Trophoblast cell (in vitro differentiated cells and primary cell): ENCODE measurements around the gene CDC45.

Source experiments
- DNase-seq, 2 donors: peaks; one replicate each; pipeline ENCODE4 v3.0.0-alpha.2; 2016
- H2AFZ ChIP-seq: 2 replicates; pipeline ENCODE4 v1.6.1; 2013; ENCODE audit warnings: low read length, moderate library complexity, mild to moderate bottlenecking; ENCODE audit not compliant: insufficient read depth, poor library complexity
- H2AK5ac ChIP-seq: 2 replicates; pipeline ENCODE4 v1.6.1; 2013; ENCODE audit warnings: mild to moderate bottlenecking, low read length
- H2BK120ac ChIP-seq: 2 replicates; pipeline ENCODE4 v1.6.1; 2013; ENCODE audit warnings: low read length, mild to moderate bottlenecking, moderate library complexity; ENCODE audit not compliant: insufficient read depth, poor library complexity
- H2BK12ac ChIP-seq: 2 replicates; pipeline ENCODE4 v1.6.1; 2013; ENCODE audit warnings: mild to moderate bottlenecking, low read length, moderate library complexity
- H2BK5ac ChIP-seq: 2 replicates; pipeline ENCODE4 v1.6.1; 2013; ENCODE audit warnings: low read length, low read depth, moderate library complexity, mild to moderate bottlenecking; ENCODE audit not compliant: poor library complexity
- H3K14ac ChIP-seq: 2 replicates; pipeline ENCODE4 v1.6.1; 2013; ENCODE audit warnings: mild to moderate bottlenecking, low read length
- H3K18ac ChIP-seq: 2 replicates; pipeline ENCODE4 v1.6.1; 2013; ENCODE audit warnings: mild to moderate bottlenecking, low read length
- H3K23ac ChIP-seq: 2 replicates; pipeline ENCODE4 v1.6.1; 2013; ENCODE audit warnings: low read length
- H3K27ac ChIP-seq: 2 replicates; pipeline ENCODE4 v1.5.1; 2013; ENCODE audit warnings: low read depth, mild to moderate bottlenecking, inconsistent platforms, low read length, moderate library complexity
- H3K27me3 ChIP-seq: 2 replicates; pipeline ENCODE4 v1.6.1; 2013; ENCODE audit warnings: inconsistent platforms, mild to moderate bottlenecking, low read length, moderate library complexity; ENCODE audit not compliant: insufficient read depth
- H3K36me3 ChIP-seq, 2 experiments: 1 replicate in 1 of 2; 2 replicates in 1 of 2; pipeline ENCODE4 v1.6.1; 2013; ENCODE audit warnings: low read length in 2 of 2, mild to moderate bottlenecking in 2 of 2, moderate library complexity in 1 of 2; ENCODE audit not compliant: insufficient read depth in 2 of 2, control insufficient read depth in 1 of 2
- H3K4ac ChIP-seq: 2 replicates; pipeline ENCODE4 v1.6.1; 2013; ENCODE audit warnings: low read depth, mild to moderate bottlenecking, low read length, moderate library complexity
- H3K4me1 ChIP-seq, 2 experiments: 1 replicate in 1 of 2; 2 replicates in 1 of 2; pipeline ENCODE4 v1.6.1; 2013; ENCODE audit warnings: low read length in 2 of 2, mild to moderate bottlenecking in 2 of 2, moderate library complexity in 1 of 2; ENCODE audit not compliant: insufficient read depth in 2 of 2, control insufficient read depth in 1 of 2
- H3K4me2 ChIP-seq: 2 replicates; pipeline ENCODE4 v1.6.1; 2013; ENCODE audit warnings: inconsistent platforms, mild to moderate bottlenecking, low read length, moderate library complexity
- H3K4me3 ChIP-seq: 2 replicates; pipeline ENCODE4 v1.5.1; 2013; ENCODE audit warnings: mild to moderate bottlenecking, low read depth, low read length, inconsistent platforms
- H3K79me1 ChIP-seq: one replicate; pipeline ENCODE4 v1.6.1; 2013; ENCODE audit warnings: low read length
- H3K79me2 ChIP-seq: 2 replicates; pipeline ENCODE4 v1.6.1; 2013; ENCODE audit warnings: low read length, mild to moderate bottlenecking; ENCODE audit not compliant: control insufficient read depth, insufficient read depth, poor library complexity
- H3K9ac ChIP-seq: 2 replicates; pipeline ENCODE4 v1.6.1; 2013; ENCODE audit warnings: mild to moderate bottlenecking, low read length
- H3K9me3 ChIP-seq: 2 replicates; pipeline ENCODE4 v1.6.1; 2013; ENCODE audit warnings: low read depth, mild to moderate bottlenecking, control low read depth, inconsistent platforms, low read length; ENCODE audit not compliant: insufficient read depth
- H4K12ac ChIP-seq: 2 replicates; pipeline ENCODE4 v1.6.1; 2013; ENCODE audit warnings: low read depth, mild to moderate bottlenecking, low read length, moderate library complexity
- H4K8ac ChIP-seq: 2 replicates; pipeline ENCODE4 v1.6.1; 2013; ENCODE audit warnings: low read depth, mild to moderate bottlenecking, low read length, moderate library complexity
- H4K91ac ChIP-seq: one replicate; pipeline ENCODE4 v1.6.1; 2013; ENCODE audit warnings: low read depth, mild to moderate bottlenecking, low read length, moderate library complexity
- WGBS: extraction: QIAGEN DNeasy Blood & Tissue Kit; methylation state at CpG from one replicate; pipeline ENCODE4 v1.1.7; 2013; ENCODE audit warnings: missing lambda C conversion rate; ENCODE audit not compliant: insufficient read length, insufficient coverage; ENCODE audit errors: extremely low coverage; 5-methylcytosine and 5-hydroxymethylcytosine counted together

Gene CDC45

GRCh38 chr22:19461506-19461905, 18.2 kb upstream of the CDC45 start:
- no peak for DNase-seq
- H2AK5ac ChIP-seq: no peak overlapping the region
- no peak overlapping the region for H4K12ac ChIP-seq
- no peaks in the 10 kb centered on the region for H3K27me3 ChIP-seq
- no peak overlapping the region for H2BK5ac ChIP-seq
- H3K4ac ChIP-seq: no peak overlapping the region
- H3K4me1 ChIP-seq: peaks cover 7 to 11% of the 10 kb centered on the region in 2 experiments
- H2BK120ac ChIP-seq: no peak overlapping the region
- H4K91ac ChIP-seq: no peak overlapping the region
- no peaks in the 10 kb centered on the region for H3K79me2 ChIP-seq
- H3K4me3 ChIP-seq: no peak overlapping the region
- peaks cover 2% of the 10 kb centered on the region for H3K79me1 ChIP-seq
- whole genome bisulfite sequencing: no CpG with 5 or more reads among the region's 1 CpG
- no peak overlapping the region for H3K14ac ChIP-seq
- H2AFZ ChIP-seq: no peak overlapping the region
- H3K23ac ChIP-seq: no peak overlapping the region
- H4K8ac ChIP-seq: no peak overlapping the region
- peaks cover 33 to 40% of the 10 kb centered on the region in 2 experiments for H3K36me3 ChIP-seq
- no peak overlapping the region for H3K9ac ChIP-seq
- H3K27ac ChIP-seq: no peak overlapping the region
- H2BK12ac ChIP-seq: no peak overlapping the region
- no peak overlapping the region for H3K18ac ChIP-seq
- H3K9me3 ChIP-seq: no peaks in the 10 kb centered on the region
- H3K4me2 ChIP-seq: no peak overlapping the region

- DNase-seq: no peak
- no peak overlapping the region for H2AFZ ChIP-seq
- H3K9ac ChIP-seq: no peak overlapping the region
- H3K27ac ChIP-seq: no peak overlapping the region
- no peaks in the 10 kb centered on the region for H3K27me3 ChIP-seq
- no peak overlapping the region for H3K18ac ChIP-seq
- H3K79me2 ChIP-seq: no peaks in the 10 kb centered on the region
- no peak overlapping the region for H4K91ac ChIP-seq
- no peak overlapping the region for H4K8ac ChIP-seq
- WGBS: no CpG with 5 or more reads among the region's 1 CpG
- H4K12ac ChIP-seq: no peak overlapping the region
- no peak overlapping the region for H2BK5ac ChIP-seq
- no peak overlapping the region for H2AK5ac ChIP-seq
- H3K14ac ChIP-seq: no peak overlapping the region
- no peak overlapping the region for H3K4ac ChIP-seq
- H3K4me2 ChIP-seq: no peak overlapping the region
- H3K4me3 ChIP-seq: no peak overlapping the region
- no peak overlapping the region for H3K23ac ChIP-seq
- peaks cover 38 to 41% of the 10 kb centered on the region in 2 experiments for H3K36me3 ChIP-seq
- peaks cover 2% of the 10 kb centered on the region for H3K79me1 ChIP-seq
- H3K4me1 ChIP-seq: peaks cover 7 to 11% of the 10 kb centered on the region in 2 experiments
- H2BK120ac ChIP-seq: no peak overlapping the region
- H2BK12ac ChIP-seq: no peak overlapping the region
- no peaks in the 10 kb centered on the region for H3K9me3 ChIP-seq
Measured at GRCh38 chr22:19463008-19463407, 16.7 kb upstream of the CDC45 start.

GRCh38 chr22:19463491-19464469, 15.9 kb upstream of the CDC45 start:
- Histone ChIP-seq H2AK5ac (no peak overlapping the region), H4K12ac (no peak overlapping the region), H3K27me3 (no peaks in the 10 kb centered on the region), H3K9me3 (no peaks in the 10 kb centered on the region), H2BK5ac (peak overlapping the region; percentile 4), H4K8ac (no peak overlapping the region), H3K23ac (no peak overlapping the region), H3K4me3 (no peak overlapping the region), H2BK12ac (no peak overlapping the region), H3K36me3 (peaks cover 39 to 47% of the 10 kb centered on the region in 2 experiments), H3K14ac (no peak overlapping the region), H3K79me1 (peaks cover 2% of the 10 kb centered on the region), H3K4me1 (peaks cover 7 to 11% of the 10 kb centered on the region in 2 experiments), H3K4me2 (no peak overlapping the region), H3K4ac (no peak overlapping the region), H3K79me2 (no peaks in the 10 kb centered on the region), H3K18ac (no peak overlapping the region), H2BK120ac (no peak overlapping the region), H2AFZ (no peak overlapping the region), H3K9ac (no peak overlapping the region), H4K91ac (peak overlapping the region; percentile 8), H3K27ac (peak overlapping the region; percentile 22)
- WGBS: no CpG with 5 or more reads among the region's 7 CpGs
- peak; percentile 87 to 97 for DNase-seq

- Histone ChIP-seq H3K36me3 (peaks cover 43 to 52% of the 10 kb centered on the region in 2 experiments), H2BK5ac (no peak overlapping the region), H3K4me1 (peaks cover 7 to 11% of the 10 kb centered on the region in 2 experiments), H3K18ac (no peak overlapping the region), H3K4ac (no peak overlapping the region), H3K79me2 (no peaks in the 10 kb centered on the region), H3K79me1 (peaks cover 2% of the 10 kb centered on the region), H3K23ac (no peak overlapping the region), H2AFZ (no peak overlapping the region), H3K4me3 (no peak overlapping the region), H3K27ac (no peak overlapping the region), H3K9ac (peak overlapping the region; percentile 28), H4K91ac (no peak overlapping the region), H4K12ac (no peak overlapping the region), H4K8ac (no peak overlapping the region), H3K9me3 (no peaks in the 10 kb centered on the region), H3K27me3 (no peaks in the 10 kb centered on the region), H3K4me2 (no peak overlapping the region), H2BK120ac (no peak overlapping the region), H2AK5ac (no peak overlapping the region), H2BK12ac (no peak overlapping the region), H3K14ac (no peak overlapping the region)
- no peak for DNase-seq
- no CpG with 5 or more reads among the region's 1 CpG for WGBS
Measured at GRCh38 chr22:19464546-19464945, 15.2 kb upstream of the CDC45 start.
